GM06990 (cell line): ENCODE results near the gene EYS.

Experiments
- DNase-seq: peaks from one replicate; pipeline ENCODE4 v3.0.0-alpha.2; 2011; ENCODE audit not compliant: insufficient read length; ENCODE audit errors: extremely low read depth
- H3K27me3 ChIP-seq: replicated peaks from 2 replicates; pipeline ENCODE4 v1.6.0; 2011; ENCODE audit warnings: low read length; ENCODE audit not compliant: control insufficient read depth, insufficient read depth
- H3K36me3 ChIP-seq: 2 replicates; pipeline ENCODE4 v1.5.1; 2011; ENCODE audit warnings: low read length; ENCODE audit not compliant: control insufficient read depth, insufficient read depth
- H3K4me3 ChIP-seq: replicated peaks from 2 replicates; pipeline ENCODE4 v1.5.1; 2011; ENCODE audit warnings: low read depth, mild to moderate bottlenecking, control low read depth, low read length
- CTCF ChIP-seq: IDR thresholded peaks from 2 replicates; pipeline ENCODE4 v1.5.1; 2011; ENCODE audit warnings: low read length, control low read depth, mild to moderate bottlenecking, inconsistent platforms; ENCODE audit not compliant: insufficient read depth, poor library complexity, severe bottlenecking

Gene EYS

DNA sequence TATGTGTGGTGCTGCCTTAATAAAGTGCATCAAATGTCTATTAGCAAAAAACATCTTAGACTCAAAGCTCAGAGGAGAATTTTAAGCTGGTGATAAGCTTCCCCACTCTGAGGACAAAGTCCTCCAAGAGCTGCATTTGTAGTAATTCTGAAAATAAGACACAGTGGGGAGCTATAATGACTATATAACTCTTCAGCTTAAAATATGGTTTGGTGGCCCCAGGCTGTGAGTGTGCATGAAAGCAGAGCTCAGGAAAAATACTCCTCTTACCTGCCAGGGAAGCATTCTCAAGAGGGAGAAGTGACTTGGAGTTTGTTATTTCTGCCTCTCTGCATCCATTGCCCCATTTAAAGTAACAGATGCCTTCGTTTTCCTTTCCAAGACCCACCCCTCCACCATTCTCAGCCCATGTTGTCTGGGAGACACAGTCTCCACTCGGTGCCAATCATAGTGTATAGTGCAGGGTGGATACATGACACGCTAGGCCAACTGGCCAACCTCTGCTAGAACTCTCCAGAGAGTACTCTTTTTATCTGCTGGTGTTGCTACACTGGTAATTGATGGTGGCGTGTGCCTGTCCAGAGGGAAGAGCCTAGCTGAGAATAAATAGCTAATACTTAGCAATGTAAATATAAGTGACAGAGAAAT lies 1842.2 kb downstream of the EYS start:
- no peak for DNase-seq
- no peak overlapping the region for H3K4me3 ChIP-seq

DNA sequence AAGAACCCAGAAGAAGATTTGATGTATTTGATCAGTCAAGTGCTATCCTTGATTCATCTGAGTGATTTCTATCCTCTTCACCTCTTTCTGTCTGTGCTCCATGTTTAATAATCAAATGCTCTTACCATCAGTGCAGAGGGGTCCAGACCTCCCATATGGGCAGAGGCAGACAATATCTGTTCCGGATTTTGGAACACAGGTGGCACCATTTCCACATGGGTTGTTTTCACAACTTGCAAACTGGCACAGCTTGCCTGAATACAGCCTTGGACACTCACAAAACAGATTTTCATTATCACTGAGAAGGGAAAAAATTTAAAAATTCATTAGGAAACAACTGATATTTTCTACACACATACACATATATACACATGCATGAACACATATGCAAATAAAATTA lies 1843.0 kb downstream of the EYS start:
- no peaks in the 10 kb centered on the region for H3K27me3 ChIP-seq
- no peak for DNase-seq

More for the DNA sequence above, 1842.2 kb downstream of the EYS start:
- TF ChIP-seq CTCF = no peak
- Histone ChIP-seq H3K36me3 (no peaks in the 10 kb centered on the region), H3K27me3 (no peaks in the 10 kb centered on the region)

DNA sequence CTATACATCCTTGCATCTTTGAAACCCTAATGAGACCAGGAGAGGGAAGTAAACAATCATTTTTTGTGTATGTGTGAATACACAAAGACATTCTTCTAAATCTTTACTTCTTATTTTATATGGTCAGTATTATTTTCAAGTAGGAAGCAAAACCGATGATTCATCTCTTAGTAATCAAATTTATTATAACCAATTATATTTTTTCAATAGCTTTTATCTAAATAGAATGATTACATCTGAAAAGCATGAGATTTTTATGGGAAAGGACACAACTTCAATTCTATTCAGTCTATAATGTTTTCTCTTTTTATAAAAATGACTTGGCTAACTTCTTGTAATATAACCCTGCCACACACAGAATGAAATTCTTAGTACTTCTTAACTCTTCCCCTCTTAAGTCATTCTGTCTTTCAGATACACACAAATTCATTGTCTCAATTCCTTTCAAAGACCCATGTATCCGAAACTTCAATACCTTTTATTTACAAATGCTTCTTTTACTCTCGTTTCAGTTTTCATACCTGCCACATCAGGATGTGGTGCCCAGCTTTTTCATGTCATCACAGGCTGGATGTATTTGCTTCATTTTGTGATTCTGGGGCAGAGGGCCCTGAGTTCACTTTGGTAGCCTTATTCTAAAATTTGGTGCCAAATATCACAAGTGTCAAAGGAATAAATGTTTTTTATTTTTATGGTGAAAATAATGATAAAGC lies 1844.4 kb downstream of the EYS start:
- H3K36me3 ChIP-seq = no peaks in the 10 kb centered on the region
- no peak for TF ChIP-seq CTCF
- H3K27me3 ChIP-seq = no peaks in the 10 kb centered on the region
- no peak overlapping the region for H3K4me3 ChIP-seq
- DNase-seq = no peak

More for the DNA sequence above, 1843.0 kb downstream of the EYS start:
- H3K4me3 ChIP-seq = no peak overlapping the region
- no peak for TF ChIP-seq CTCF
- no peaks in the 10 kb centered on the region for H3K36me3 ChIP-seq

GRCh38 chr6:63859528-63859927 lies 1847.5 kb downstream of the EYS start:
- Histone ChIP-seq H3K4me3 (no peak overlapping the region), H3K27me3 (no peaks in the 10 kb centered on the region), H3K36me3 (no peaks in the 10 kb centered on the region)
- TF ChIP-seq CTCF = no peak
- DNase-seq = no peak

DNA sequence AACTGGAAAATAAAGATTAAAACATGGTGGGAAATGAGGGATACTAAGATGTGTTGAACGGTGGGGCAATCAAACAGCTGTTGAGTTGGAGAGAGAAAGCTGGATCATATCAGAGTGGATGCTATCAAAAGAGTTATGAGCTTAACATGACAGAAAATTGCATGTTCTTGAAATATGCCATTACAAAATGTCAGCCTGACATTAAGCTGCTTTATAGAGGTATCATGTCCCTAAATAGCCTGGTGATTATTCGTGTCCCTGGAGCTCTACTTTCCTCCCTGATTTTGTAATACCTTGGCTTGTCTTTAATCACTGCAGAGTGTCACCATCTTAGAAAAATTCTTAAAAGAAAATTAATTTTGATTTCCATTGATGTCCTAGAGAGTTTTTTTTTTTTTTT lies 1848.3 kb downstream of the EYS start:
- Histone ChIP-seq H3K27me3 (no peaks in the 10 kb centered on the region), H3K36me3 (no peaks in the 10 kb centered on the region), H3K4me3 (no peak overlapping the region)
- DNase-seq = no peak
- no peak for TF ChIP-seq CTCF
